ENCODE data around the gene CDH4.

GRCh38 chr20:61490721-61491120, 238.7 kb downstream of the CDH4 start:
- TF ChIP-seq, protein P1, sequence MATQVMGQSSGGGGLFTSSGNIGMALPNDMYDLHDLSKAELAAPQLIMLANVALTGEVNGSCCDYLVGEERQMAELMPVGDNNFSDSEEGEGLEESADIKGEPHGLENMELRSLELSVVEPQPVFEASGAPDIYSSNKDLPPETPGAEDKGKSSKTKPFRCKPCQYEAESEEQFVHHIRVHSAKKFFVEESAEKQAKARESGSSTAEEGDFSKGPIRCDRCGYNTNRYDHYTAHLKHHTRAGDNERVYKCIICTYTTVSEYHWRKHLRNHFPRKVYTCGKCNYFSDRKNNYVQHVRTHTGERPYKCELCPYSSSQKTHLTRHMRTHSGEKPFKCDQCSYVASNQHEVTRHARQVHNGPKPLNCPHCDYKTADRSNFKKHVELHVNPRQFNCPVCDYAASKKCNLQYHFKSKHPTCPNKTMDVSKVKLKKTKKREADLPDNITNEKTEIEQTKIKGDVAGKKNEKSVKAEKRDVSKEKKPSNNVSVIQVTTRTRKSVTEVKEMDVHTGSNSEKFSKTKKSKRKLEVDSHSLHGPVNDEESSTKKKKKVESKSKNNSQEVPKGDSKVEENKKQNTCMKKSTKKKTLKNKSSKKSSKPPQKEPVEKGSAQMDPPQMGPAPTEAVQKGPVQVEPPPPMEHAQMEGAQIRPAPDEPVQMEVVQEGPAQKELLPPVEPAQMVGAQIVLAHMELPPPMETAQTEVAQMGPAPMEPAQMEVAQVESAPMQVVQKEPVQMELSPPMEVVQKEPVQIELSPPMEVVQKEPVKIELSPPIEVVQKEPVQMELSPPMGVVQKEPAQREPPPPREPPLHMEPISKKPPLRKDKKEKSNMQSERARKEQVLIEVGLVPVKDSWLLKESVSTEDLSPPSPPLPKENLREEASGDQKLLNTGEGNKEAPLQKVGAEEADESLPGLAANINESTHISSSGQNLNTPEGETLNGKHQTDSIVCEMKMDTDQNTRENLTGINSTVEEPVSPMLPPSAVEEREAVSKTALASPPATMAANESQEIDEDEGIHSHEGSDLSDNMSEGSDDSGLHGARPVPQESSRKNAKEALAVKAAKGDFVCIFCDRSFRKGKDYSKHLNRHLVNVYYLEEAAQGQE (IDR thresholded peaks at IDR 0.05; ENCODE audit: insufficient read depth in 1 of 2, low read depth in 2 of 2, low read length in 2 of 2), result no peak
- TF ChIP-seq POLR2AphosphoS5 (IDR thresholded peaks at IDR 0.05; ENCODE audit: low read depth, low read length) (no peak), SIN3A (IDR thresholded peaks at IDR 0.05; ENCODE audit: borderline replicate concordance, insufficient read depth, low read length) (no peak), TAF1 (IDR thresholded peaks at IDR 0.05; ENCODE audit: borderline replicate concordance, insufficient read depth, low read length) (no peak)

All from PFSK-1 (cell line).